Panc1 (cell line): ENCODE data around the gene PAX4. TPM values are rescaled to one million over a fixed set of nuclear protein-coding genes. Genes with fewer than 3 reads are reported as not detected.

Experiments used
- ATAC-seq: fragments of 200-7000 bp; cut with Tn5 transposase; 2 replicates; pipeline ENCODE4 v1.9.1; 2020; ENCODE audit warnings: mild to moderate bottlenecking, moderate library complexity
- BruUV-seq: library from RNA; stranded (reverse); fragments of 400-500 nt; replicated peaks from 2 replicates; lab custom pipeline; 2021; lab: Mats Ljungman, UMichigan
- CTCF ChIA-PET: fragments of 300-600 bp; sonication (Branson Sonifier 250); formaldehyde crosslinking; loops from one replicate; lab custom pipeline; 2022; ENCODE audit warnings: antibody characterized with exemption; lab: Charles Lee
- POLR2A ChIA-PET: fragments of 300-600 bp; sonication (Branson Sonifier 250); formaldehyde crosslinking; loops from one replicate; lab custom pipeline; 2022; ENCODE audit warnings: antibody characterized with exemption; lab: Charles Lee
- DNase-seq: peaks from one replicate; pipeline ENCODE4 v3.0.0-alpha.2; 2010; ENCODE audit warnings: low read depth, low spot score
- H3K27ac ChIP-seq: 2 replicates; pipeline ENCODE4 v1.5.1; 2011; ENCODE audit warnings: mild to moderate bottlenecking, low read length, inconsistent platforms
- H3K27me3 ChIP-seq: fragments of 200-500 bp; sonication (Bioruptor generic); 2 replicates; pipeline ENCODE4 v1.6.0; 2014; ENCODE audit warnings: low read length, inconsistent platforms; ENCODE audit not compliant: control insufficient read depth, insufficient read depth
- H3K36me3 ChIP-seq: fragments of 200-500 bp; sonication (Bioruptor generic); 2 replicates; pipeline ENCODE4 v1.5.1; 2014; ENCODE audit warnings: inconsistent platforms, mild to moderate bottlenecking, low read length, moderate library complexity; ENCODE audit not compliant: control insufficient read depth, insufficient read depth
- H3K4me1 ChIP-seq: 2 replicates; pipeline ENCODE4 v1.5.1; 2011; ENCODE audit warnings: inconsistent platforms, mild to moderate bottlenecking, low read length, moderate library complexity; ENCODE audit not compliant: control insufficient read depth, insufficient read depth
- H3K4me3 ChIP-seq, 2 experiments: 2 replicates each; pipeline ENCODE4 v1.5.1; 2011 to 2012; ENCODE audit warnings: low read depth in 2 of 2, low read length in 2 of 2, mild to moderate bottlenecking in 2 of 2, inconsistent platforms in 1 of 2, moderate library complexity in 1 of 2
- H3K9me3 ChIP-seq: fragments of 200-500 bp; sonication (Bioruptor generic); 2 replicates; pipeline ENCODE4 v1.5.1; 2014; ENCODE audit warnings: low read depth, mild to moderate bottlenecking, inconsistent platforms, low read length, moderate library complexity; ENCODE audit not compliant: control insufficient read depth, insufficient read depth
- POLR2AphosphoS5 ChIP-seq: IDR thresholded peaks from 2 replicates; pipeline ENCODE4 v1.6.1; 2012; ENCODE audit warnings: mild to moderate bottlenecking, low read depth, low read length, moderate library complexity
- SIN3A ChIP-seq: IDR thresholded peaks from 2 replicates; pipeline ENCODE4 v1.6.1; 2012; ENCODE audit warnings: low read depth, mild to moderate bottlenecking, low read length, moderate library complexity, borderline replicate concordance; ENCODE audit not compliant: insufficient read depth
- TCF7L2 ChIP-seq: IDR thresholded peaks from 2 replicates; pipeline ENCODE4 v1.6.1; 2011; ENCODE audit warnings: mild to moderate bottlenecking, low read depth, low read length, inconsistent platforms
- in situ Hi-C: cut with HindIII; loops from 2 replicates; pipeline ENCODE4 v1.10.0; 2016; ENCODE audit warnings: low sequenced_read_pairs, low pct_unique_long_range_greater_than_20kb
- intact Hi-C: fragments of 100-400 bp; cut with micrococcal nuclease; formaldehyde crosslinking; loops from one replicate; pipeline ENCODE4 v1.10.0; 2022; ENCODE audit not compliant: unreplicated experiment
- total RNA-seq: library from RNA; stranded (reverse); gene quantifications from one replicate; pipeline ENCODE4 v1.2.1, GENCODE V29; 2021; ENCODE audit not compliant: unreplicated experiment
- TF ChIP-seq, protein P1 (sequence below): fragments of 450-650 bp; IDR thresholded peaks from 2 replicates; pipeline ENCODE4 v1.5.1; 2017; ENCODE audit warnings: mild to moderate bottlenecking
- TF ChIP-seq, protein P2 (sequence below), 2 experiments: IDR thresholded peaks; 2 replicates each; pipeline ENCODE4 v1.6.1; 2011 to 2012; ENCODE audit warnings: low read depth in 2 of 2, control low read depth in 1 of 2, low read length in 1 of 2, mild to moderate bottlenecking in 1 of 2, moderate library complexity in 1 of 2; ENCODE audit not compliant: insufficient read depth in 1 of 2

PAX4 gene
- total RNA-seq, 1 experiment from 2014 or later, result not detected

DNA sequence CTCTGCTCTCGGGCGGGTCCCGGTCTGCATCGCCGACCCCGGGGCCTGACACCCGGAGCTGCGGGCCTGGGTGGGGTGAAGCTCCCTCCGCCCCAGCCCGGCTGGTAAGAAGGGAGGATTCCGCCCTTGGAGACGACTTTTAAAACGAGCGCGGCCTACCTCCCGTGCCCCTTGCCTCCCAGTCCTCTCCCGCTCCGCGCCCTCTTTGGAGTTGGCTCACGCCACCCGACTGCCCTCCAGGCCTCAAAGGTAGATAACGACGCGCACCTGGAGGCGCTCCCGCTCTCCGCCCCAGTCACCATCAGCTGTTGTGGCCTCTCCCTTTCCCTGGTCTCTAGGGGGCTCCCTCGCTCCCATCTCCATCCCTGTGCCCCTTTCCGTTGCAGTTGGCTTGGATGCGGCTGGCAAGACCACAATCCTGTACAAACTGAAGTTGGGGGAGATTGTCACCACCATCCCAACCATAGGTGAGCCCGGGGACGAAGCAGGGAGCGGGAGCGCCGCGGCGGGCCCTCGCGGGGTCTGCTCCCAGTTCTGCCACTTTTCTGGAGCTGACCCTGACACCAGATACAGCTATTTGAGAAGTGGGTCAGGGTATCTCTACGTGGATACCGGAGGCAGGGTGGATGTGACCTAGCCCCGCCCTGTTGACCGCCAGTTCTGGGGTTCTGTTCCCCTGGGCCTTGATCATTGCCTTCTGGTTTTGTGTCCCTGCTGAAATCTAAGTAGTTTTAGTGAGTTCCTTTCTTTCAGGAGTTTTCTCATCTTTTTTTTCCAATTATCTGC, 29.1 kb downstream of the PAX4 start:
- ATAC-seq, result peak; percentile 64
- intact Hi-C loops (no loop called here), in situ Hi-C loops (no loop called here)
- H3K9me3 ChIP-seq, result no peaks in the 10 kb centered on the region
- BruUV-seq, result no TSS peak
- peak overlapping the region; percentile 83 for H3K27ac ChIP-seq
- no peaks in the 10 kb centered on the region for H3K27me3 ChIP-seq
- peak overlapping the region; percentile 91 to 96 for H3K4me3 ChIP-seq
- peaks cover 22% of the 10 kb centered on the region for H3K4me1 ChIP-seq
- TF ChIP-seq, protein P1, sequence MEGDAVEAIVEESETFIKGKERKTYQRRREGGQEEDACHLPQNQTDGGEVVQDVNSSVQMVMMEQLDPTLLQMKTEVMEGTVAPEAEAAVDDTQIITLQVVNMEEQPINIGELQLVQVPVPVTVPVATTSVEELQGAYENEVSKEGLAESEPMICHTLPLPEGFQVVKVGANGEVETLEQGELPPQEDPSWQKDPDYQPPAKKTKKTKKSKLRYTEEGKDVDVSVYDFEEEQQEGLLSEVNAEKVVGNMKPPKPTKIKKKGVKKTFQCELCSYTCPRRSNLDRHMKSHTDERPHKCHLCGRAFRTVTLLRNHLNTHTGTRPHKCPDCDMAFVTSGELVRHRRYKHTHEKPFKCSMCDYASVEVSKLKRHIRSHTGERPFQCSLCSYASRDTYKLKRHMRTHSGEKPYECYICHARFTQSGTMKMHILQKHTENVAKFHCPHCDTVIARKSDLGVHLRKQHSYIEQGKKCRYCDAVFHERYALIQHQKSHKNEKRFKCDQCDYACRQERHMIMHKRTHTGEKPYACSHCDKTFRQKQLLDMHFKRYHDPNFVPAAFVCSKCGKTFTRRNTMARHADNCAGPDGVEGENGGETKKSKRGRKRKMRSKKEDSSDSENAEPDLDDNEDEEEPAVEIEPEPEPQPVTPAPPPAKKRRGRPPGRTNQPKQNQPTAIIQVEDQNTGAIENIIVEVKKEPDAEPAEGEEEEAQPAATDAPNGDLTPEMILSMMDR, result peak; percentile 81
- TF ChIP-seq TCF7L2, result no peak
- TF ChIP-seq, protein P2, sequence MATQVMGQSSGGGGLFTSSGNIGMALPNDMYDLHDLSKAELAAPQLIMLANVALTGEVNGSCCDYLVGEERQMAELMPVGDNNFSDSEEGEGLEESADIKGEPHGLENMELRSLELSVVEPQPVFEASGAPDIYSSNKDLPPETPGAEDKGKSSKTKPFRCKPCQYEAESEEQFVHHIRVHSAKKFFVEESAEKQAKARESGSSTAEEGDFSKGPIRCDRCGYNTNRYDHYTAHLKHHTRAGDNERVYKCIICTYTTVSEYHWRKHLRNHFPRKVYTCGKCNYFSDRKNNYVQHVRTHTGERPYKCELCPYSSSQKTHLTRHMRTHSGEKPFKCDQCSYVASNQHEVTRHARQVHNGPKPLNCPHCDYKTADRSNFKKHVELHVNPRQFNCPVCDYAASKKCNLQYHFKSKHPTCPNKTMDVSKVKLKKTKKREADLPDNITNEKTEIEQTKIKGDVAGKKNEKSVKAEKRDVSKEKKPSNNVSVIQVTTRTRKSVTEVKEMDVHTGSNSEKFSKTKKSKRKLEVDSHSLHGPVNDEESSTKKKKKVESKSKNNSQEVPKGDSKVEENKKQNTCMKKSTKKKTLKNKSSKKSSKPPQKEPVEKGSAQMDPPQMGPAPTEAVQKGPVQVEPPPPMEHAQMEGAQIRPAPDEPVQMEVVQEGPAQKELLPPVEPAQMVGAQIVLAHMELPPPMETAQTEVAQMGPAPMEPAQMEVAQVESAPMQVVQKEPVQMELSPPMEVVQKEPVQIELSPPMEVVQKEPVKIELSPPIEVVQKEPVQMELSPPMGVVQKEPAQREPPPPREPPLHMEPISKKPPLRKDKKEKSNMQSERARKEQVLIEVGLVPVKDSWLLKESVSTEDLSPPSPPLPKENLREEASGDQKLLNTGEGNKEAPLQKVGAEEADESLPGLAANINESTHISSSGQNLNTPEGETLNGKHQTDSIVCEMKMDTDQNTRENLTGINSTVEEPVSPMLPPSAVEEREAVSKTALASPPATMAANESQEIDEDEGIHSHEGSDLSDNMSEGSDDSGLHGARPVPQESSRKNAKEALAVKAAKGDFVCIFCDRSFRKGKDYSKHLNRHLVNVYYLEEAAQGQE (IDR thresholded peaks at IDR 0.05; ENCODE audit: insufficient read depth in 1 of 2, low read depth in 2 of 2, low read length in 1 of 2), result no peak
- TF ChIP-seq SIN3A, result no peak
- no peak for TF ChIP-seq POLR2AphosphoS5
- DNase-seq, result no peak
- CTCF ChIA-PET, result no interaction called here
- POLR2A ChIA-PET, result interaction anchor here (0.6 to 1.0 kb wide), 2 partner anchors 47 to 107 kb away, joined by 3 to 13 read pairs; no protein-coding TSS in a partner anchor
- H3K36me3 ChIP-seq, result peaks cover 3% of the 10 kb centered on the region; the same call in 1 of the 2 replicates

DNA sequence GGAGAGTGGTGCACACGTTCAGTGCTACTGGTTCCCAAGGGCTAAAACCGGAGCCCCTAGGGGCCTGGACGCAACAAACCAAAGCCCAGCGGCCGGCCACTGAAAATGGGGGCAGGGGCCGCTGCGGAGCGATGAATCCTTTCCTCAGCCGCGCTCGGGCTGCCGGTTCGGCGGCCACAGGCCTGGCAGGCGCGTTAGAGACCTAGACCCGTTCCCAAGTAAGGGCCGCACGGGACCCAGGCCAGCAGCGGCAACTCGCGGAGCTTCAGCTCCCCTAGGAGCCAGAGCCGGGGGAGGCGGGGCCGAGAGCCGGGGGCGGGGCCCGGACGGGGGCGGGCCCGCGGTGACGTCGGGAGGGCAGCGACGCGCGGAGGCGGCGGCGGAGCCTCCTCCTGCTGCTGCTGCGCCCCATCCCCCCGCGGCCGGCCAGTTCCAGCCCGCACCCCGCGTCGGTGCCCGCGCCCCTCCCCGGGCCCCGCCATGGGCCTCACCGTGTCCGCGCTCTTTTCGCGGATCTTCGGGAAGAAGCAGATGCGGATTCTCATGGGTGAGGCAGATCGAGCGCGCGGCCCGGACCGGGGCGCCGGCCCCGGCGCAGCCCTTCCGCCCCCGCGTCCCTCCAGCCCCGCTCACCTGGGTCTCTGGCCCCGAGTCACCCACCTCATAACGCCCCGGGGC, 29.8 kb downstream of the PAX4 start, which contains the start of gene ARF5:
ARF5 (plus strand) TSS at position 393 of the 678 bp plus-strand sequence; CDS start at position 481, 88 bp downstream.
- no TSS peak for BruUV-seq
- ATAC-seq, result peak; percentile 91
- ChIA-PET POLR2A (interaction anchor here (0.5 to 1.0 kb wide), 5 partner anchors 42 to 359 kb away, joined by 3 to 9 read pairs (median 4); no protein-coding TSS in a partner anchor), CTCF (no interaction called here)
- H3K27ac ChIP-seq, result peak within 1 kb of the TSS; percentile 83
- in situ Hi-C loops (no loop called here), intact Hi-C loops (no loop called here)
- no peak for TF ChIP-seq POLR2AphosphoS5
- peak; percentile 69; the same call in 1 of the 2 replicates for TF ChIP-seq SIN3A
- TF ChIP-seq, protein P1, result no peak
- no peaks in the 10 kb centered on the region for H3K27me3 ChIP-seq
- peaks cover 3% of the 10 kb centered on the region; the same call in 1 of the 2 replicates for H3K36me3 ChIP-seq
- H3K4me1 ChIP-seq, result peaks cover 26% of the 10 kb centered on the region
- H3K4me3 ChIP-seq, result peak within 1 kb of the TSS; percentile 91 to 96
- H3K9me3 ChIP-seq, result no peaks in the 10 kb centered on the region
- no peak for DNase-seq
